ENCODE results near the gene ANAPC1. TPM values are rescaled to one million over a fixed set of nuclear protein-coding genes. Genes with fewer than 3 reads are reported as not detected.

ANAPC1 gene
- total and polyA plus RNA-seq, 10 donors: 7.0 to 82.2 (median 47.7) TPM

- H3K27me3 ChIP-seq (replicated peaks in 1 of 7): no peaks in the 10 kb centered on the region
- WGBS, 5 donors: 70 to 91% (median 87%) methylated on average over 6 of the region's 6 CpGs
- H3K27ac ChIP-seq: peak overlapping the region in 4 of 8 donors; percentile 7 to 54 (median 30)
- H3K36me3 ChIP-seq: peaks cover 0 to 38% (median 0%) of the 10 kb centered on the region in 6 donors
- H3K4me1 ChIP-seq: peaks cover 0 to 27% (median 4%) of the 10 kb centered on the region in 6 donors
- H3K9me3 ChIP-seq: no peaks in the 10 kb centered on the region
- no peak overlapping the region for H3K4me3 ChIP-seq
- no peak for TF ChIP-seq POLR2A (IDR thresholded peaks at IDR 0.05)
- TF ChIP-seq POLR2AphosphoS5 (IDR thresholded peaks at IDR 0.05): no peak
- TF ChIP-seq CTCF (IDR thresholded peaks at IDR 0.05 in 8 of 11, conservative IDR thresholded peaks at IDR 0.05 in 3 of 11): no peak
- no peak for DNase-seq
- intact Hi-C loops (cut with DNase I; ENCODE audit: low total_unique reads): no loop called here
These were observed 46.4 kb upstream of the ANAPC1 start for GRCh38 chr2:111930409-111930808.

DNA sequence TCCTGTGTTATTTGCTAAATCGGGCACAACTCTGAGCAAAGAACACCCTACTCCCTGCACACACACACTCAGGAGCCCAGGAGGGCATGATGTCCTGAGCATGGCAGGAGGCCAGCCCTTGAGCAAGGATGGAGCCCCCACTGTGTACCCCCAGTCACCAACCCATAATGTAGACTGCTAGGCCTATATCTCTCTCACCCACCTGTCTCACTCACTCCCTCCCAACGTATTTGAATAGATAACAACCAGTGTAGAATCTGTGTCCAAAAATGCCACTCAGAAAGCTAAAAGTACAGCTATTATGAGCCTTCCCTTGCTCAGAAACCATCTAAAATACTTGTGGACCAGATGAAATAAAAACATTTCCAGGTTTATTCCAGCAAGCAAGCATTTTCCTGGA is 43.7 kb upstream of the ANAPC1 start:
- H3K9me3 ChIP-seq: no peaks in the 10 kb centered on the region
- TF ChIP-seq POLR2A (IDR thresholded peaks at IDR 0.05): no peak
- TF ChIP-seq CTCF (IDR thresholded peaks at IDR 0.05 in 8 of 11, conservative IDR thresholded peaks at IDR 0.05 in 3 of 11): no peak
- no peak for TF ChIP-seq POLR2AphosphoS5 (IDR thresholded peaks at IDR 0.05)
- peaks cover 0 to 39% (median 0%) of the 10 kb centered on the region in 6 donors for H3K36me3 ChIP-seq
- intact Hi-C loops (cut with DNase I; ENCODE audit: low total_unique reads): no loop called here
- H3K27me3 ChIP-seq (replicated peaks in 1 of 7): no peaks in the 10 kb centered on the region
- 76 to 94% (median 83%) methylated on average over 2 of the region's 2 CpGs for WGBS, 5 donors
- no peak for DNase-seq
- no peak overlapping the region for H3K4me3 ChIP-seq
- H3K27ac ChIP-seq: peak overlapping the region in 4 of 8 donors; percentile 27 to 53 (median 46)
- peaks cover 0 to 33% (median 4%) of the 10 kb centered on the region in 6 donors for H3K4me1 ChIP-seq

GRCh38 chr2:111924617-111925107 is 40.7 kb upstream of the ANAPC1 start:
- no peaks in the 10 kb centered on the region for H3K9me3 ChIP-seq
- H3K36me3 ChIP-seq: peaks cover 0 to 29% (median 0%) of the 10 kb centered on the region in 6 donors
- DNase-seq: no peak
- no peak overlapping the region for H3K27ac ChIP-seq
- 82 to 93% (median 84%) methylated on average over 3 of the region's 3 CpGs for WGBS, 5 donors
- H3K4me1 ChIP-seq: peaks cover 3 to 24% (median 10%) of the 10 kb centered on the region in 6 donors
- no peak overlapping the region for H3K4me3 ChIP-seq
- H3K27me3 ChIP-seq (replicated peaks in 1 of 7): no peaks in the 10 kb centered on the region
- intact Hi-C loops (cut with DNase I; ENCODE audit: low total_unique reads): no loop called here
- TF ChIP-seq POLR2A (IDR thresholded peaks at IDR 0.05) (no peak), CTCF (IDR thresholded peaks at IDR 0.05 in 8 of 11, conservative IDR thresholded peaks at IDR 0.05 in 3 of 11) (no peak), POLR2AphosphoS5 (IDR thresholded peaks at IDR 0.05) (no peak)

- no peaks in the 10 kb centered on the region for H3K9me3 ChIP-seq
- H3K36me3 ChIP-seq: peaks cover 0 to 18% (median 0%) of the 10 kb centered on the region in 6 donors
- no peaks in the 10 kb centered on the region for H3K27me3 ChIP-seq (replicated peaks in 1 of 7)
- no peak overlapping the region for H3K27ac ChIP-seq
- TF ChIP-seq POLR2AphosphoS5 (IDR thresholded peaks at IDR 0.05) (peak in 1 of 3 donors; percentile 49), POLR2A (IDR thresholded peaks at IDR 0.05) (no peak), CTCF (IDR thresholded peaks at IDR 0.05 in 8 of 11, conservative IDR thresholded peaks at IDR 0.05 in 3 of 11) (no peak)
- intact Hi-C loops (cut with DNase I; ENCODE audit: low total_unique reads): no loop called here
- DNase-seq: no peak
- H3K4me3 ChIP-seq: no peak overlapping the region
- peaks cover 3 to 38% (median 19%) of the 10 kb centered on the region in 6 donors for H3K4me1 ChIP-seq
- WGBS, 5 donors: 61 to 87% (median 70%) methylated on average over 4 of the region's 4 CpGs
These were observed 39.3 kb upstream of the ANAPC1 start for GRCh38 chr2:111923276-111923804.

All from spleen (tissue), 11 donors.